Keratinocyte (primary cell): ENCODE data around the gene MAB21L4. TPM values are rescaled to one million over a fixed set of nuclear protein-coding genes. Genes with fewer than 3 reads are reported as not detected.

Source experiments
- DNase-seq: peaks from one replicate; pipeline ENCODE4 v3.0.0-alpha.2; 2011; ENCODE audit warnings: low read depth, missing footprints, low spot score
- FAIRE-seq: peaks from 2 replicates; lab custom pipeline; 2011; peaks lifted over from hg19 to GRCh38; lab: Jason Lieb, UNC
- H2AFZ ChIP-seq: 2 replicates; pipeline ENCODE4 v1.6.0; 2012; ENCODE audit warnings: low read length, control low read depth, inconsistent platforms; ENCODE audit not compliant: control insufficient read depth
- H3K27ac ChIP-seq: 2 replicates; pipeline ENCODE4 v1.5.1; 2011; ENCODE audit warnings: low read length; ENCODE audit not compliant: control insufficient read depth, insufficient read depth
- H3K27me3 ChIP-seq: 3 replicates; pipeline ENCODE4 v1.6.0; 2011; ENCODE audit warnings: low read length; ENCODE audit not compliant: control insufficient read depth, insufficient read depth; ENCODE audit errors: extremely low read depth
- H3K36me3 ChIP-seq, 2 experiments: 2 replicates in 1 of 2; 3 replicates in 1 of 2; pipeline ENCODE4 v1.5.1; 2011; ENCODE audit warnings: low read length in 2 of 2, mild to moderate bottlenecking in 1 of 2; ENCODE audit not compliant: control insufficient read depth in 2 of 2, insufficient read depth in 2 of 2; ENCODE audit errors: extremely low read depth in 1 of 2
- H3K4me1 ChIP-seq: 3 replicates; pipeline ENCODE4 v1.5.1; 2011; ENCODE audit warnings: low read length; ENCODE audit not compliant: control insufficient read depth, insufficient read depth; ENCODE audit errors: extremely low read depth
- H3K4me2 ChIP-seq: 3 replicates; pipeline ENCODE4 v1.6.0; 2011; ENCODE audit warnings: low read depth, low read length; ENCODE audit not compliant: control insufficient read depth, insufficient read depth; ENCODE audit errors: extremely low read depth
- H3K4me3 ChIP-seq, 3 experiments: fragments of 200-600 bp in 1 of 3; sonication (generic) in 1 of 3; 2 replicates in 2 of 3; 3 replicates in 1 of 3; pipeline ENCODE4 v1.5.1; 2011 to 2016; ENCODE audit warnings: low read length in 3 of 3, mild to moderate bottlenecking in 3 of 3, control low read depth in 2 of 3, inconsistent platforms in 1 of 3, low read depth in 1 of 3, mixed read lengths in 1 of 3, mixed run types in 1 of 3, moderate library complexity in 1 of 3; ENCODE audit not compliant: control insufficient read depth in 2 of 3, insufficient read depth in 2 of 3; ENCODE audit errors: extremely low read depth in 1 of 3
- H3K79me2 ChIP-seq: 2 replicates; pipeline ENCODE4 v1.6.0; 2012; ENCODE audit warnings: low read length; ENCODE audit not compliant: control insufficient read depth, insufficient read depth
- H3K9ac ChIP-seq: 3 replicates; pipeline ENCODE4 v1.6.0; 2011; ENCODE audit warnings: low read length; ENCODE audit not compliant: control insufficient read depth, insufficient read depth; ENCODE audit errors: extremely low read depth
- H3K9me1 ChIP-seq: 3 replicates; pipeline ENCODE4 v1.6.0; 2011; ENCODE audit warnings: low read length; ENCODE audit not compliant: control insufficient read depth, insufficient read depth; ENCODE audit errors: extremely low read depth
- H3K9me3 ChIP-seq: 2 replicates; pipeline ENCODE4 v1.5.1; 2012; ENCODE audit warnings: low read depth, low read length; ENCODE audit not compliant: control insufficient read depth
- H4K20me1 ChIP-seq: 3 replicates; pipeline ENCODE4 v1.6.0; 2011; ENCODE audit warnings: low read length; ENCODE audit not compliant: control insufficient read depth, insufficient read depth; ENCODE audit errors: extremely low read depth
- EZH2 ChIP-seq: IDR thresholded peaks from one replicate; pipeline ENCODE4 v1.6.1; 2012; ENCODE audit warnings: inconsistent platforms, mild to moderate bottlenecking, low read length, moderate library complexity
- dilution Hi-C: fragments of 300-500 bp; cut with MboI; formaldehyde crosslinking; loops from one replicate; pipeline ENCODE4 v1.7.0; 2020; ENCODE audit warnings: low sequenced_read_pairs; ENCODE audit not compliant: extremely low pct_ligation_motif_present
- polyA plus RNA-seq, 5 experiments: library from polyadenylated mRNA; depleted of rRNA in 3 of 5; stranded (reverse) in 3 of 5; stranded (forward) in 1 of 5; unstranded in 1 of 5; fragments of >200 nt; gene quantifications; 1 replicate in 1 of 5; 2 replicates in 3 of 5; 3 replicates in 1 of 5; pipeline versions ENCODE4 v1.2.1 to v1.2.3, GENCODE V29; 2011 to 2012; ENCODE audit warnings: missing spikeins in 2 of 5, low read depth in 1 of 5, low replicate concordance in 1 of 5
- TF ChIP-seq, protein P1 (sequence below), 3 experiments: IDR thresholded peaks in 1 of 3; conservative IDR thresholded peaks in 1 of 3; optimal IDR thresholded peaks in 1 of 3; 2 replicates in 2 of 3; 3 replicates in 1 of 3; pipeline versions ENCODE3 to v1.5.1; 2011; ENCODE audit warnings: low read length in 3 of 3, mild to moderate bottlenecking in 3 of 3, moderate library complexity in 2 of 3, control low read depth in 1 of 3, inconsistent platforms in 1 of 3; ENCODE audit not compliant: insufficient read depth in 2 of 3; ENCODE audit errors: extremely low read depth in 1 of 3

The MAB21L4 gene
- polyA plus RNA-seq, 1 donor (not counting 4 experiments of a cell fraction or from before 2014, with no cell fraction given): 0.37 TPM

DNA sequence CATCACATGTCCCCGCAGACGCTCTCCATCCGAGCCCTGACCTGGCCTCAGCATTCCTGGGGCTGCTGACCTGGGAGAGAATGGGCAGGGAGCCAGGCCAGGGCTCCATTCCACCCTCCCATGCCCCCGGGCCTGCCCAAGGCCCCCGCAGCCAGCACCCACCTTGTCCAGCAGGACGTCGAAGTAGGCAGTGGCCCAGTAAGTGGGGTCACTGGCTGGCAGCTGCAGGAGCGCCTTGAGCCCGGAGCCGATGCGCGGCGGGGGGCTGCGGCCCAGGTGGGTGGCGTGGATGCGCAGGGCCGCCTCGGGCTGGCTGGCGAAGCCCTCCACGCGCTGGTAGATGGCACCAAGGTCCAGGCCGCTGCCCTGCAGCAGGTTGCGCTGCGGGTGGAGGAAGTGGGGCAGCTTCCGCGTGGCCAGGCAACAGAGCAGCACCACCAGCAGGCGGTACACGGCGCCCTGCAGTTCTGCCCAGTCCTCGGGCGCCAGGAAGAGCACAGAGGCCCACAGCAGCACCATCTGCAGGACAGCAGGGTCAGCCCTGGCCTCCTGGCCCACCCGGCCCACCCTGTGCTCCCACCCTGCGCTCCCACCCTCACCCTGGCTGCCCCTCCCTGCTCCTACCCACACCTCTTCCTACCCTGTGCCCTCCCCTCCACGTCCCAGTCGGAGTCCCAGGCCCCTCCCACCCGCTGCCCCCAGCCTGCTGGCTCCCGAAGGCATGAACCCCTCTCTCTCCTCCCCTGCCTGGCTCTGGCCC lies 7.6 kb downstream of the MAB21L4 start:
- H3K27me3 ChIP-seq: peaks cover 7% of the 10 kb centered on the region
- H3K9ac ChIP-seq: no peak overlapping the region
- no peak for TF ChIP-seq EZH2
- TF ChIP-seq, protein P1, sequence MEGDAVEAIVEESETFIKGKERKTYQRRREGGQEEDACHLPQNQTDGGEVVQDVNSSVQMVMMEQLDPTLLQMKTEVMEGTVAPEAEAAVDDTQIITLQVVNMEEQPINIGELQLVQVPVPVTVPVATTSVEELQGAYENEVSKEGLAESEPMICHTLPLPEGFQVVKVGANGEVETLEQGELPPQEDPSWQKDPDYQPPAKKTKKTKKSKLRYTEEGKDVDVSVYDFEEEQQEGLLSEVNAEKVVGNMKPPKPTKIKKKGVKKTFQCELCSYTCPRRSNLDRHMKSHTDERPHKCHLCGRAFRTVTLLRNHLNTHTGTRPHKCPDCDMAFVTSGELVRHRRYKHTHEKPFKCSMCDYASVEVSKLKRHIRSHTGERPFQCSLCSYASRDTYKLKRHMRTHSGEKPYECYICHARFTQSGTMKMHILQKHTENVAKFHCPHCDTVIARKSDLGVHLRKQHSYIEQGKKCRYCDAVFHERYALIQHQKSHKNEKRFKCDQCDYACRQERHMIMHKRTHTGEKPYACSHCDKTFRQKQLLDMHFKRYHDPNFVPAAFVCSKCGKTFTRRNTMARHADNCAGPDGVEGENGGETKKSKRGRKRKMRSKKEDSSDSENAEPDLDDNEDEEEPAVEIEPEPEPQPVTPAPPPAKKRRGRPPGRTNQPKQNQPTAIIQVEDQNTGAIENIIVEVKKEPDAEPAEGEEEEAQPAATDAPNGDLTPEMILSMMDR (optimal IDR thresholded peaks at IDR 0.05 in 1 of 3, IDR thresholded peaks at IDR 0.05 in 1 of 3, conservative IDR thresholded peaks at IDR 0.05 in 1 of 3; ENCODE audit: extremely low read depth in 1 of 3, insufficient read depth in 2 of 3, low read length in 3 of 3): no peak
- no peaks in the 10 kb centered on the region for H4K20me1 ChIP-seq
- H3K27ac ChIP-seq: no peak overlapping the region
- no peaks in the 10 kb centered on the region for H3K79me2 ChIP-seq
- H3K4me1 ChIP-seq: peaks cover 3% of the 10 kb centered on the region
- no peak overlapping the region for H2AFZ ChIP-seq
- H3K4me2 ChIP-seq: no peak overlapping the region
- H3K36me3 ChIP-seq: no peaks in the 10 kb centered on the region
- H3K9me3 ChIP-seq: no peaks in the 10 kb centered on the region
- H3K4me3 ChIP-seq: no peak overlapping the region
- dilution Hi-C loops: no loop called here
- no peaks in the 10 kb centered on the region for H3K9me1 ChIP-seq
- FAIRE-seq: no peak
- no peak for DNase-seq

DNA sequence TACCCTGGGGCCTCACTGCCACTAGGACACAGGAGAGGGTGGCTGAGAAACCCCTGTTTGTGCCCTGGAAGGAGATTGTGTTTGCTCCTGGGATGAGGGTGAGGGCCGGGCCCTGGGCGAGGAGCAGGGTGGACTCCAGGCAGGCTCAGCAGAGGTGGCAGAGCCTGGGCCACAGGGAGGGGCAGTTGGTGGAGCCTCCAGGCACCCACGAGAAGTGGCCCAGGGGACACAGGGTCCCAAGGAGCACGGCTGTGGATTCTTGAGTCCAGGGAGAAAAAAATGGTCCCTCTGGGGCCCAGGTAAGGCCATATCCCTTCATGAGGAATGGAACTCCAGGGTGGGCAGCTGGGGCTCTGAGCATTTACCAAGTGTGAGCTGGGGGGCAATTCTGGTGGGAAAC lies 8.3 kb downstream of the MAB21L4 start:
- Histone ChIP-seq H3K4me1 (no peaks in the 10 kb centered on the region), H3K9ac (no peak overlapping the region), H3K4me2 (no peak overlapping the region), H3K9me1 (no peaks in the 10 kb centered on the region), H3K27me3 (peaks cover 7% of the 10 kb centered on the region), H3K27ac (no peak overlapping the region), H3K79me2 (no peaks in the 10 kb centered on the region), H3K4me3 (no peak overlapping the region), H3K36me3 (no peaks in the 10 kb centered on the region), H2AFZ (no peak overlapping the region), H4K20me1 (no peaks in the 10 kb centered on the region), H3K9me3 (no peaks in the 10 kb centered on the region)
- no peak for FAIRE-seq
- dilution Hi-C loops: no loop called here
- TF ChIP-seq EZH2: no peak
- TF ChIP-seq, protein P1 (optimal IDR thresholded peaks at IDR 0.05 in 1 of 3, IDR thresholded peaks at IDR 0.05 in 1 of 3, conservative IDR thresholded peaks at IDR 0.05 in 1 of 3; ENCODE audit: extremely low read depth in 1 of 3, insufficient read depth in 2 of 3, low read length in 3 of 3): no peak
- DNase-seq: no peak
